Measurements from ENCODE around the gene TAF3.
A peak's percentile ranks its signal among the peaks of the same experiment; 100 is the strongest.

TAF3 gene

DNA sequence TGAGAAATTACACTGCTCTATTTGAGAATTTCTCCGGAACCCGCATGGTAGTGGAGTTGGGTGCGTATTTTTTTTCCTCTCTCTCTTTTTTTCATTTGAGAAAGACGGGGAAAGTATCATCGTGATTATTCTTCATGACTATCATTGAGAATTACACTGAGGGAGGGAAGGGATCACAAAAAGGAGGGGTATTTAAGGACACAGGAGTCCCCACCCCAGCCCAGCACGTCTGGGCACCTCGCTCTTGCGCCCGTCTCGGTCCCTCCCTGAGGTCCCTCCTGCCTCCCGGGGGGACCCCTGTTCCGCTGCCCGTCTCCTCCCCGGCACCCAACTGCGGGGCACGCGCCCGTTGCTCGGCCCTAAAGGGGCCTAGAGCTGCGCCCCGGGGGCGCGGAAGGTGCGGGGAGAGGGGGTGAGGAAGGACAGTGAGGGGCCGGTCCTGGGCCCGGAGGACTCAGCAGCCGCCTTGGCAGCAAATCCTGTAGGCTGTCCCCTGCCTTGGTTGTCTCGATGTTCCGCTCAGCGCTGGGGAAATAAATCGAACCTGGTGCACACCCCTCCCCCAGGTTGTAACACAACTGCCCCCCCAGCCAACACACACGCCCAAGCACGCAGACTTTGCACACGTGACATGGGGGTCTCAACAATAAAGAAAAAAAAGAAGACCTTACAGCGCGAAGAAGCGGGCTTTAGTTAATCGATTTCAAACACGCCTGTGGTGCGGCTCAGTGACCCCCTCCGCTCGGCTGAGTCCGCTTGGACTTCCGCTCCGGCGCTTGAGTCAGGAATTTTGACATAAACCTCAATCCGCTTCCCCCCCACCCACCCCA lies 217.6 kb downstream of the TAF3 start:
- H3K4ac ChIP-seq (ENCODE audit: low read length) = no peak overlapping the region
- H3K4me1 ChIP-seq (ENCODE audit: control insufficient read depth in 2 of 2, insufficient read depth in 1 of 2, low read depth in 1 of 2, low read length in 2 of 2) = peaks cover 5 to 10% of the 10 kb centered on the region in 2 donors
- no peak overlapping the region for H3K27ac ChIP-seq (replicated peaks; ENCODE audit: low read length)
- peak; percentile 17 for DNase-seq (ENCODE audit: low spot score)
- no peak overlapping the region for H3K9ac ChIP-seq (ENCODE audit: low read depth, low read length, poor library complexity)
- H2BK5ac ChIP-seq (ENCODE audit: low read length) = no peak overlapping the region
- no peak overlapping the region for H3K14ac ChIP-seq (ENCODE audit: low read length)
- H3K23ac ChIP-seq (ENCODE audit: low read depth, low read length, poor library complexity) = no peak overlapping the region
- H3K4me2 ChIP-seq (ENCODE audit: insufficient read depth, low read length, poor library complexity, severe bottlenecking) = no peak overlapping the region
- H2BK15ac ChIP-seq (ENCODE audit: low read length) = no peak overlapping the region
- H2AK5ac ChIP-seq (ENCODE audit: low read depth, low read length) = peak overlapping the region; percentile 80
- H3K36me3 ChIP-seq (replicated peaks in 1 of 2; ENCODE audit: control insufficient read depth in 2 of 2, insufficient read depth in 2 of 2, low read length in 2 of 2) = no peaks in the 10 kb centered on the region
- WGBS, 2 donors (ENCODE audit: extremely low coverage in 2 of 2, insufficient read length in 2 of 2, insufficient replicate concordance in 1 of 2) = no CpG with 5 or more reads among the region's 47 CpGs
- no peaks in the 10 kb centered on the region for H3K9me3 ChIP-seq (replicated peaks in 1 of 2; ENCODE audit: control insufficient read depth in 2 of 2, insufficient read depth in 1 of 2, low read depth in 1 of 2, low read length in 2 of 2)
- H3K18ac ChIP-seq (ENCODE audit: low read length) = peak overlapping the region; percentile 84
- no peak overlapping the region for H4K8ac ChIP-seq (ENCODE audit: low read depth, low read length)
- H3K4me3 ChIP-seq (ENCODE audit: low read length in 2 of 2) = no peak overlapping the region
- H2BK120ac ChIP-seq (ENCODE audit: low read depth, low read length) = no peak overlapping the region
- H2AFZ ChIP-seq (ENCODE audit: low read length) = peak overlapping the region; percentile 81
- peaks cover 38 to 99% (median 85%) of the 10 kb centered on the region in 3 experiments for H3K27me3 ChIP-seq (ENCODE audit: control insufficient read depth in 3 of 3, insufficient read depth in 3 of 3, low read depth in 1 of 3, low read length in 3 of 3)
- H3K79me1 ChIP-seq (ENCODE audit: low read depth, low read length) = no peaks in the 10 kb centered on the region
- no peak overlapping the region for H4K91ac ChIP-seq (ENCODE audit: low read depth, low read length, poor library complexity)
- no peak overlapping the region for H2BK12ac ChIP-seq (ENCODE audit: low read length)

DNA sequence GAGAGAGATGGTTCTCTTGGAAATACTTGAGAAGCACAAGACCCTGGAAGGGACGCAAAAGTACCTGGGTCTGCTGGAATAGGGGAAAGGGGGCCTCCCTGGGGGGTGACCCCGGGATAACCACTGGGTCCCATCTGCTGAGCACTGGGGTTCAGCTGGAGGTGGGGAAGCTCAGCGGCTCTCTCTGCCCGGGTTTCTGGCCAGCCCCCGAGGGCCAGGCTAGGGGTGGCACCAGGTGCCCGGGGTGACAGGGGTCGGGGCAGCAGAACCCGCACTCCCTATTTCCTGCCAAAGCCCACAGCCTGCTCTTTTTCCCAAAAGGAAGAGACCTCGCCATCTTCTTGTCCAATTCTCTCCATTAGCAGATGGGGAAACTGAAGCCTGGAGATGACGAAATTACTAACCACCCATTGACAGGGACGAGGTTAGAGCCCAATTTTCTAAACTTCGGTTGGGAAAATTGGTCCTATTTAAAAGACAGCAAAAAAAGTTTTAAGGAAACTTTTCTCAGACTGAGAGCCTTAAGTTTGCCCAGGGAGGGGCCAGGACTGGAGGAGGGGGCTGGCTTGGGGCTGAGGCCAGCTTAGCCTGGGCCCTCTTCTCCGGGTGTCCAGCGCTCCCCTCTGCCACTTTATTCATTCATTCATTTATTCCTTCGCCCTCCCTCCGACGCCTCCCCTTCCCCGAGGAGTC lies 218.3 kb downstream of the TAF3 start:
- peaks cover 5 to 10% of the 10 kb centered on the region in 2 donors for H3K4me1 ChIP-seq (ENCODE audit: control insufficient read depth in 2 of 2, insufficient read depth in 1 of 2, low read depth in 1 of 2, low read length in 2 of 2)
- no peak overlapping the region for H3K4ac ChIP-seq (ENCODE audit: low read length)
- no peaks in the 10 kb centered on the region for H3K36me3 ChIP-seq (replicated peaks in 1 of 2; ENCODE audit: control insufficient read depth in 2 of 2, insufficient read depth in 2 of 2, low read length in 2 of 2)
- no CpG with 5 or more reads among the region's 18 CpGs for WGBS, 2 donors (ENCODE audit: extremely low coverage in 2 of 2, insufficient read length in 2 of 2, insufficient replicate concordance in 1 of 2)
- H3K9me3 ChIP-seq (replicated peaks in 1 of 2; ENCODE audit: control insufficient read depth in 2 of 2, insufficient read depth in 1 of 2, low read depth in 1 of 2, low read length in 2 of 2) = no peaks in the 10 kb centered on the region
- H3K27me3 ChIP-seq (ENCODE audit: control insufficient read depth in 3 of 3, insufficient read depth in 3 of 3, low read depth in 1 of 3, low read length in 3 of 3) = peaks cover 42 to 99% (median 90%) of the 10 kb centered on the region in 3 experiments
- no peak overlapping the region for H2AFZ ChIP-seq (ENCODE audit: low read length)
- DNase-seq (ENCODE audit: low spot score) = no peak
- H4K91ac ChIP-seq (ENCODE audit: low read depth, low read length, poor library complexity) = no peak overlapping the region
- H3K14ac ChIP-seq (ENCODE audit: low read length) = no peak overlapping the region
- no peak overlapping the region for H4K8ac ChIP-seq (ENCODE audit: low read depth, low read length)
- no peak overlapping the region for H2BK15ac ChIP-seq (ENCODE audit: low read length)
- no peak overlapping the region for H2BK120ac ChIP-seq (ENCODE audit: low read depth, low read length)
- no peak overlapping the region for H3K4me3 ChIP-seq (ENCODE audit: low read length in 2 of 2)
- H3K79me1 ChIP-seq (ENCODE audit: low read depth, low read length) = no peaks in the 10 kb centered on the region
- H3K4me2 ChIP-seq (ENCODE audit: insufficient read depth, low read length, poor library complexity, severe bottlenecking) = no peak overlapping the region
- no peak overlapping the region for H3K27ac ChIP-seq (replicated peaks; ENCODE audit: low read length)
- no peak overlapping the region for H3K18ac ChIP-seq (ENCODE audit: low read length)
- no peak overlapping the region for H3K9ac ChIP-seq (ENCODE audit: low read depth, low read length, poor library complexity)
- H3K23ac ChIP-seq (ENCODE audit: low read depth, low read length, poor library complexity) = no peak overlapping the region
- no peak overlapping the region for H2AK5ac ChIP-seq (ENCODE audit: low read depth, low read length)
- H2BK12ac ChIP-seq (ENCODE audit: low read length) = no peak overlapping the region
- no peak overlapping the region for H2BK5ac ChIP-seq (ENCODE audit: low read length)

DNA sequence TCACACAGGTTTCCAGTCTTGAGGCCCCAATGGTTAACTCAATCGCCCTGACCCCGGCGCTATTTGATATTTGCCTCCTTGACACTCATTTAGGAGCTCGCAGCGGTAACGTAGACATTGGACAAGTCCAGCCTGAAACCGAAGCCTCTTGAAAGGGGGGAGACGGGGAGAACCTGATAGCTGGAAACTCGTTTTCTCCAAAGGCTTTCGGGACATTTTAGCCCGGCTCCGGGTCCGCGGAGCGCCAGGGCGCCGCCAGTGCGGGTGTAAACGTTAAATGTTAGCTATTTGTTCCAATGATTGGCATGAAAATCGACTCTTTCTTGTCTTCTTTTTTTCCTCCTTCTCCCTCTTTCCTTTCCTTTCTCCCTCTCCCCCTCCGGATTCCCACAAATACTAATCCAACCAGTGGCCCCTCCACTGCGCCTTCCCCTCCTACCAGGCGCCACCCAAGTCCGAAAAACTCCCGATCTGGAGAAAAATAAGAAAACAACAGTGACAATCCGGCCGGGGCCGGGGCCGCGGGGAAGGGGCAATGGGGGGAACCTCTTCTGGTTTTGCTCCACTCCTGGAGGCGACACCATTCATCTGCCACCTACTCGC lies 219.0 kb downstream of the TAF3 start:
- no peak overlapping the region for H3K23ac ChIP-seq (ENCODE audit: low read depth, low read length, poor library complexity)
- H3K27me3 ChIP-seq (ENCODE audit: control insufficient read depth in 3 of 3, insufficient read depth in 3 of 3, low read depth in 1 of 3, low read length in 3 of 3) = peaks cover 47 to 99% (median 95%) of the 10 kb centered on the region in 3 experiments
- no peak overlapping the region for H3K4ac ChIP-seq (ENCODE audit: low read length)
- H3K4me3 ChIP-seq (ENCODE audit: low read length in 2 of 2) = no peak overlapping the region
- H3K14ac ChIP-seq (ENCODE audit: low read length) = no peak overlapping the region
- no peak overlapping the region for H3K9ac ChIP-seq (ENCODE audit: low read depth, low read length, poor library complexity)
- no peaks in the 10 kb centered on the region for H3K36me3 ChIP-seq (replicated peaks in 1 of 2; ENCODE audit: control insufficient read depth in 2 of 2, insufficient read depth in 2 of 2, low read length in 2 of 2)
- H3K4me1 ChIP-seq (ENCODE audit: control insufficient read depth in 2 of 2, insufficient read depth in 1 of 2, low read depth in 1 of 2, low read length in 2 of 2) = peaks cover 5 to 10% of the 10 kb centered on the region in 2 donors
- no CpG with 5 or more reads among the region's 32 CpGs for WGBS, 2 donors (ENCODE audit: extremely low coverage in 2 of 2, insufficient read length in 2 of 2, insufficient replicate concordance in 1 of 2)
- no peak overlapping the region for H2BK15ac ChIP-seq (ENCODE audit: low read length)
- H2BK120ac ChIP-seq (ENCODE audit: low read depth, low read length) = no peak overlapping the region
- H2AFZ ChIP-seq (ENCODE audit: low read length) = no peak overlapping the region
- peak; percentile 14 for DNase-seq (ENCODE audit: low spot score)
- no peak overlapping the region for H3K27ac ChIP-seq (replicated peaks; ENCODE audit: low read length)
- H2AK5ac ChIP-seq (ENCODE audit: low read depth, low read length) = no peak overlapping the region
- no peak overlapping the region for H2BK5ac ChIP-seq (ENCODE audit: low read length)
- H3K18ac ChIP-seq (ENCODE audit: low read length) = no peak overlapping the region
- H3K79me1 ChIP-seq (ENCODE audit: low read depth, low read length) = no peaks in the 10 kb centered on the region
- H3K9me3 ChIP-seq (replicated peaks in 1 of 2; ENCODE audit: control insufficient read depth in 2 of 2, insufficient read depth in 1 of 2, low read depth in 1 of 2, low read length in 2 of 2) = no peaks in the 10 kb centered on the region
- H3K4me2 ChIP-seq (ENCODE audit: insufficient read depth, low read length, poor library complexity, severe bottlenecking) = no peak overlapping the region
- H2BK12ac ChIP-seq (ENCODE audit: low read length) = no peak overlapping the region
- H4K8ac ChIP-seq (ENCODE audit: low read depth, low read length) = no peak overlapping the region
- H4K91ac ChIP-seq (ENCODE audit: low read depth, low read length, poor library complexity) = no peak overlapping the region

Data from neuronal stem cell (in vitro differentiated cells).